ENCODE data around the gene TFPT. TPM values are rescaled to one million over a fixed set of nuclear protein-coding genes. Genes with fewer than 3 reads are reported as not detected.

The TFPT gene
- total and polyA plus RNA-seq, 4 experiments from 2014 or later = 17.2 to 31.0 (median 18.3) TPM

- Mint-ChIP-seq H3K4me1 (peaks cover 5 to 17% (median 11%) of the 10 kb centered on the region in 4 donors), H3K4me3 (peak overlapping the region in 1 of 8 donors; percentile 9), H3K27me3 (no peaks in the 10 kb centered on the region), H3K27ac (peak overlapping the region in 1 of 7 donors; percentile 88), H3K9me3 (no peaks in the 10 kb centered on the region), H3K36me3 (peaks cover 35 to 83% of the 10 kb centered on the region in 2 donors)
- Histone ChIP-seq H3K27me3 (ENCODE audit: insufficient read depth, low read length) (no peaks in the 10 kb centered on the region), H3K9me3 (ENCODE audit: control insufficient read depth in 1 of 2, low read length in 2 of 2) (no peaks in the 10 kb centered on the region), H3K36me3 (ENCODE audit: insufficient read depth, low read length) (peaks cover 83% of the 10 kb centered on the region), H3K4me1 (ENCODE audit: insufficient read depth, low read length) (peaks cover 10% of the 10 kb centered on the region), H3K27ac (ENCODE audit: low read depth, low read length) (no peak overlapping the region), H3K4me3 (ENCODE audit: low read length in 2 of 2) (no peak overlapping the region)
- ChIA-PET CTCF (ENCODE audit: partially characterized antibody) (interaction anchor here (1.5 kb wide), 1 partner anchor 12 kb away, joined by 4 read pairs; no protein-coding TSS in a partner anchor), POLR2A (ENCODE audit: partially characterized antibody) (interaction anchor here (2.2 to 5.5 kb wide), 3 partner anchors 10 to 34 kb away, joined by 7 to 46 read pairs (median 28); partner anchors contain the start of genes CNOT3, LENG1, PRPF31 and TFPT)
- intact Hi-C loops (cut with micrococcal nuclease) = no loop called here
- DNase-seq = no peak
Observed at GRCh38 chr19:54149021-54149812, 33.8 kb upstream of the TFPT start.

GRCh38 chr19:54148158-54148557, 32.7 kb upstream of the TFPT start:
- no peaks in the 10 kb centered on the region for H3K4me1 ChIP-seq (ENCODE audit: insufficient read depth, low read length)
- H3K9me3 ChIP-seq (ENCODE audit: control insufficient read depth in 1 of 2, low read length in 2 of 2) = no peaks in the 10 kb centered on the region
- Mint-ChIP-seq H3K36me3 (peaks cover 42 to 83% of the 10 kb centered on the region in 2 donors), H3K9me3 (no peaks in the 10 kb centered on the region), H3K4me1 (peaks cover 0 to 6% (median 4%) of the 10 kb centered on the region in 4 donors), H3K4me3 (no peak overlapping the region), H3K27ac (no peak overlapping the region), H3K27me3 (no peaks in the 10 kb centered on the region)
- H3K36me3 ChIP-seq (ENCODE audit: insufficient read depth, low read length) = peaks cover 83% of the 10 kb centered on the region
- H3K4me3 ChIP-seq (ENCODE audit: low read length in 2 of 2) = no peak overlapping the region
- no peak overlapping the region for H3K27ac ChIP-seq (ENCODE audit: low read depth, low read length)
- no peaks in the 10 kb centered on the region for H3K27me3 ChIP-seq (ENCODE audit: insufficient read depth, low read length)
- DNase-seq = no peak
- ChIA-PET CTCF (ENCODE audit: partially characterized antibody) (interaction anchor here (1.0 kb wide), 1 partner anchor 20 kb away, joined by 3 read pairs; no protein-coding TSS in a partner anchor), POLR2A (ENCODE audit: partially characterized antibody) (interaction anchor here (1.4 to 5.5 kb wide), 3 partner anchors 8 to 11 kb away, joined by 8 to 46 read pairs (median 28); partner anchors contain the start of genes CNOT3 and LENG1)
- intact Hi-C loops (cut with micrococcal nuclease) = no loop called here

- Mint-ChIP-seq H3K4me1 (peaks cover 0 to 5% (median 4%) of the 10 kb centered on the region in 4 donors), H3K27me3 (no peaks in the 10 kb centered on the region), H3K27ac (peak overlapping the region in 1 of 7 donors; percentile 68), H3K4me3 (no peak overlapping the region), H3K36me3 (peaks cover 47 to 86% of the 10 kb centered on the region in 2 donors), H3K9me3 (no peaks in the 10 kb centered on the region)
- intact Hi-C loops (cut with micrococcal nuclease) = no loop called here
- Histone ChIP-seq H3K27ac (ENCODE audit: low read depth, low read length) (no peak overlapping the region), H3K36me3 (ENCODE audit: insufficient read depth, low read length) (peaks cover 85% of the 10 kb centered on the region), H3K4me3 (ENCODE audit: low read length in 2 of 2) (no peak overlapping the region), H3K27me3 (ENCODE audit: insufficient read depth, low read length) (no peaks in the 10 kb centered on the region), H3K9me3 (ENCODE audit: control insufficient read depth in 1 of 2, low read length in 2 of 2) (no peaks in the 10 kb centered on the region), H3K4me1 (ENCODE audit: insufficient read depth, low read length) (peaks cover 2% of the 10 kb centered on the region)
- no peak for DNase-seq
- POLR2A ChIA-PET (ENCODE audit: partially characterized antibody) = interaction anchor here (1.4 to 5.5 kb wide), 3 partner anchors 9 to 12 kb away, joined by 8 to 46 read pairs (median 28); partner anchors contain the start of genes CNOT3 and LENG1
- CTCF ChIA-PET (ENCODE audit: partially characterized antibody) = interaction anchor here (1.0 kb wide), 1 partner anchor 21 kb away, joined by 3 read pairs; no protein-coding TSS in a partner anchor
Observed at GRCh38 chr19:54147676-54148075, 32.2 kb upstream of the TFPT start.

GRCh38 chr19:54145541-54146158, 30.2 kb upstream of the TFPT start:
- H3K4me1 Mint-ChIP-seq = peaks cover 4 to 21% (median 11%) of the 10 kb centered on the region in 4 donors
- Histone ChIP-seq H3K4me3 (ENCODE audit: low read length in 2 of 2) (no peak overlapping the region), H3K4me1 (ENCODE audit: insufficient read depth, low read length) (peaks cover 13% of the 10 kb centered on the region), H3K27ac (ENCODE audit: low read depth, low read length) (no peak overlapping the region), H3K27me3 (ENCODE audit: insufficient read depth, low read length) (no peaks in the 10 kb centered on the region), H3K36me3 (ENCODE audit: insufficient read depth, low read length) (peaks cover 92% of the 10 kb centered on the region), H3K9me3 (ENCODE audit: control insufficient read depth in 1 of 2, low read length in 2 of 2) (no peaks in the 10 kb centered on the region)
- ChIA-PET POLR2A (ENCODE audit: partially characterized antibody) (interaction anchor here (2.7 kb wide), 1 partner anchor 13 kb away, joined by 15 read pairs; the partner anchor contains the start of gene LENG1), CTCF (ENCODE audit: partially characterized antibody) (no interaction called here)
- peak overlapping the region in 1 of 7 donors; percentile 10 for H3K27ac Mint-ChIP-seq
- H3K27me3 Mint-ChIP-seq = no peaks in the 10 kb centered on the region
- no peak for DNase-seq
- intact Hi-C loops (cut with micrococcal nuclease) = no loop called here
- H3K9me3 Mint-ChIP-seq = no peaks in the 10 kb centered on the region
- H3K4me3 Mint-ChIP-seq = no peak overlapping the region
- H3K36me3 Mint-ChIP-seq = peaks cover 50 to 80% of the 10 kb centered on the region in 2 donors

GRCh38 chr19:54142166-54142780, 26.8 kb upstream of the TFPT start:
- Histone ChIP-seq H3K27me3 (ENCODE audit: insufficient read depth, low read length) (no peaks in the 10 kb centered on the region), H3K4me1 (ENCODE audit: insufficient read depth, low read length) (peaks cover 37% of the 10 kb centered on the region), H3K27ac (ENCODE audit: low read depth, low read length) (no peak overlapping the region), H3K36me3 (ENCODE audit: insufficient read depth, low read length) (peaks cover 70% of the 10 kb centered on the region), H3K9me3 (ENCODE audit: control insufficient read depth in 1 of 2, low read length in 2 of 2) (no peaks in the 10 kb centered on the region), H3K4me3 (ENCODE audit: low read length in 2 of 2) (no peak overlapping the region)
- H3K36me3 Mint-ChIP-seq = peaks cover 39 to 67% of the 10 kb centered on the region in 2 donors
- no peak overlapping the region for H3K4me3 Mint-ChIP-seq
- H3K27ac Mint-ChIP-seq = peak overlapping the region in 6 of 7 donors; percentile 29 to 88 (median 48)
- DNase-seq = peak in 1 of 5 donors; percentile 1
- peaks cover 21 to 39% (median 28%) of the 10 kb centered on the region in 4 donors for H3K4me1 Mint-ChIP-seq
- intact Hi-C loops (cut with micrococcal nuclease) = no loop called here
- ChIA-PET POLR2A (ENCODE audit: partially characterized antibody) (interaction anchor here (0.6 to 1.3 kb wide), 3 partner anchors 16 to 59 kb away, joined by 3 to 5 read pairs (median 3); partner anchors contain the start of gene MBOAT7), CTCF (ENCODE audit: partially characterized antibody) (interaction anchor here (1.8 kb wide), 1 partner anchor 124 kb away, joined by 4 read pairs; no protein-coding TSS in a partner anchor)
- H3K9me3 Mint-ChIP-seq = no peaks in the 10 kb centered on the region
- no peaks in the 10 kb centered on the region for H3K27me3 Mint-ChIP-seq

GRCh38 chr19:54141356-54141755, 25.9 kb upstream of the TFPT start:
- Mint-ChIP-seq H3K27me3 (no peaks in the 10 kb centered on the region), H3K27ac (peak overlapping the region in 4 of 7 donors; percentile 7 to 79 (median 37)), H3K4me3 (peak overlapping the region in 1 of 8 donors; percentile 21), H3K9me3 (no peaks in the 10 kb centered on the region), H3K4me1 (peaks cover 24 to 45% (median 35%) of the 10 kb centered on the region in 4 donors), H3K36me3 (peaks cover 32 to 58% of the 10 kb centered on the region in 2 donors)
- peaks cover 61% of the 10 kb centered on the region for H3K36me3 ChIP-seq (ENCODE audit: insufficient read depth, low read length)
- no peak overlapping the region for H3K4me3 ChIP-seq (ENCODE audit: low read length in 2 of 2)
- H3K27ac ChIP-seq (ENCODE audit: low read depth, low read length) = peak overlapping the region; percentile 5
- H3K9me3 ChIP-seq (ENCODE audit: control insufficient read depth in 1 of 2, low read length in 2 of 2) = no peaks in the 10 kb centered on the region
- POLR2A ChIA-PET (ENCODE audit: partially characterized antibody) = interaction anchor here (1.3 kb wide), 1 partner anchor 60 kb away, joined by 3 read pairs; no protein-coding TSS in a partner anchor
- intact Hi-C loops (cut with micrococcal nuclease) = no loop called here
- no peak for DNase-seq
- peaks cover 41% of the 10 kb centered on the region for H3K4me1 ChIP-seq (ENCODE audit: insufficient read depth, low read length)
- H3K27me3 ChIP-seq (ENCODE audit: insufficient read depth, low read length) = no peaks in the 10 kb centered on the region
- CTCF ChIA-PET (ENCODE audit: partially characterized antibody) = no interaction called here

All from CD4-positive, alpha-beta memory T cell (primary cell).